Mucosa of descending colon (tissue), 3 donors: Measurements from ENCODE around the gene CDK14. TPM values are rescaled to one million over a fixed set of nuclear protein-coding genes. Genes with fewer than 3 reads are reported as not detected.
"Not testable (repeated sequence)": the region's sequence is repeated elsewhere in the genome, so short reads cannot be mapped to it uniquely, and the experiment has no call there.

Source experiments
- ATAC-seq: fragments of 200-7000 bp; cut with Tn5 transposase; one replicate; pipeline ENCODE4 v1.9.1; 2020; ENCODE audit warnings: mild to moderate bottlenecking, moderate library complexity
- DNase-seq, 3 donors: peaks; one replicate each; pipeline ENCODE4 v3.0.0-alpha.2; 2020
- H3K36me3 ChIP-seq: fragments of 200-600 bp; one replicate; pipeline ENCODE4 v1.8.0; 2021; ENCODE audit warnings: low read depth, mild to moderate bottlenecking
- H3K4me1 ChIP-seq: fragments of 200-600 bp; one replicate; pipeline ENCODE4 v1.8.0; 2021; ENCODE audit warnings: low read depth, mild to moderate bottlenecking
- H3K4me3 ChIP-seq: fragments of 200-600 bp; one replicate; pipeline ENCODE4 v1.8.0; 2021; ENCODE audit warnings: mild to moderate bottlenecking
- H3K9me3 ChIP-seq: fragments of 200-600 bp; one replicate; pipeline ENCODE4 v1.8.0; 2021; ENCODE audit warnings: mild to moderate bottlenecking
- intact Hi-C, 2 donors: fragments of 100-400 bp; cut with DNase I in 1 of 2; cut with micrococcal nuclease in 1 of 2; formaldehyde crosslinking; loops; one replicate each; pipeline versions ENCODE4 v1.11.0 to v1.11.1; 2022; cut with DNase I, micrococcal nuclease
- total RNA-seq, 3 donors: library from RNA; stranded (reverse); fragmentation: NEBNext Ultra II Directional in 2 of 3; extraction: Animal tissue kit (Norgen Biotek cat#: 25700) in 2 of 3; gene quantifications; one replicate each; pipeline versions ENCODE4 v1.2.1 to v1.2.4, GENCODE V29; 2021 to 2023
- TF ChIP-seq, protein P1 (sequence below): fragments of 200-600 bp; IDR thresholded peaks from one replicate; pipeline ENCODE4 v1.8.0; 2022; ENCODE audit warnings: antibody characterized with exemption, mild to moderate bottlenecking
- donor health status: DM: no; HTN: no; CAD: no; lungs with moderate emphysema.
- donor health status: DM: no; HTN: no; CAD: no.
- donor health status: DM: no; HTN: yes; CAD: no.

Gene CDK14
- total RNA-seq, 3 donors from 2014 or later, result 5.4 to 24.4 (median 5.6) TPM

DNA sequence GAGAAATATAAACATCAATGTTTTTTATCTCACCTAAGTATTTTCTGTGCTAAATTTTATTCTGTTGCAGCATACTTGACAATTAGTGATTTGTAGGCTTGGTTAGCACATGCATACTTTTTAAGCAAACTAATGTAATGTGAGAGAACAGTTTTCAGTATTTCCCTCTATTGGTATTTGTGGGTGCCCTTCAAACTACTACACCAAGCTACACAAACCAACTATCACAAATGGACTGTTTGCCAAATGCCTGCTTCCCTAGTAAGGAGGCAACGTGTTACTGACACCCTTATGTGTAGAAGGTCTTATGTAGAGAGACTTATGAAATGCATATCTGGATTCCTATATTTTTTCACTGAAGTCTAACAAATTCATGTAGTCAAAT, 569.7 kb downstream of the CDK14 start:
- Histone ChIP-seq H3K4me1 (no peaks in the 10 kb centered on the region), H3K9me3 (no peaks in the 10 kb centered on the region), H3K4me3 (no peak overlapping the region), H3K36me3 (no peaks in the 10 kb centered on the region)
- TF ChIP-seq, protein P1, sequence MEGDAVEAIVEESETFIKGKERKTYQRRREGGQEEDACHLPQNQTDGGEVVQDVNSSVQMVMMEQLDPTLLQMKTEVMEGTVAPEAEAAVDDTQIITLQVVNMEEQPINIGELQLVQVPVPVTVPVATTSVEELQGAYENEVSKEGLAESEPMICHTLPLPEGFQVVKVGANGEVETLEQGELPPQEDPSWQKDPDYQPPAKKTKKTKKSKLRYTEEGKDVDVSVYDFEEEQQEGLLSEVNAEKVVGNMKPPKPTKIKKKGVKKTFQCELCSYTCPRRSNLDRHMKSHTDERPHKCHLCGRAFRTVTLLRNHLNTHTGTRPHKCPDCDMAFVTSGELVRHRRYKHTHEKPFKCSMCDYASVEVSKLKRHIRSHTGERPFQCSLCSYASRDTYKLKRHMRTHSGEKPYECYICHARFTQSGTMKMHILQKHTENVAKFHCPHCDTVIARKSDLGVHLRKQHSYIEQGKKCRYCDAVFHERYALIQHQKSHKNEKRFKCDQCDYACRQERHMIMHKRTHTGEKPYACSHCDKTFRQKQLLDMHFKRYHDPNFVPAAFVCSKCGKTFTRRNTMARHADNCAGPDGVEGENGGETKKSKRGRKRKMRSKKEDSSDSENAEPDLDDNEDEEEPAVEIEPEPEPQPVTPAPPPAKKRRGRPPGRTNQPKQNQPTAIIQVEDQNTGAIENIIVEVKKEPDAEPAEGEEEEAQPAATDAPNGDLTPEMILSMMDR, result no peak
- intact Hi-C loops, result no loop called here
- DNase-seq (no peak), ATAC-seq (no peak)

DNA sequence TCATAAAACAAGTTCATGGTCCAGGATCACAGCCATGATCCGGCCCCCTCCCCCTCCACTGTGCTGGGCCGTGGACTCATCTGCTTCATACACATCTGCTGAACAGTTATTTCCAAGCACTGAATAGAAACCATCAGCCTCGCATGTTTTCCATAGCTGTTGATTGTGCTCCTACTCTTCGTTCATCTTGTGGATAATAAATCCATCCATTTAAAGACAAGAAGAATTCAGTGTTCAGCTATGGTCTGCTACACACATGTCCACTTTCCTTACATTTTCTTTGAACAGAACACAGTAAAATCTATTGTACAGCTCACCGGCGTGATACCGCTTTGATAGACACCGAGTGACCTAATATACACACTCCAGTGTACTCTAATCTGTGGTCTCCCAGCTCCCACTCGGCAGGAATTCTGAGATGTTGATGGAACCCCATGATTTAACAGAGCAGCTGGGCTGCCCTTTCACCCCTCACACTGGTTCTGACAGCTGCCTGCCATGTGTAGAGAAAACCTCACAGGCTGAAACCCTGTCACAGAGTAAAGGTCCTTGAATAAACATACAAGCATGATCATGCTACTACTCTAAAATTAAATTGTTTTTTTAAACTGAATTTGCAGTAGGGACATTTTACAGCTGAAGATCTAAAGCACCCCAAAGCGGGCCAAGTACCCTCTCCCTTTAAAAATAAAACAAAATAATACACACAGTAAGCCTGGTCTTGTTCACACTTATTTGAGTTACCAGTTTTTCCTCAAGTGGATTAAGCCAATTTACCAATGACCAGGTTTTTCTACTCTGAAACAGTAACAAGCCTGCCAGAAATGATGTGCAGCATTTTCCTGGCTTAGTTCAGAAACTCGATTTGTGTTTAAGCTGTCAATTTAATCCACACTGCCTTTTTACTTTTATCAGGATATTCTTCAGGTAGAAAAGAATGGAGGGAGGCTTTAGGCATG, 573.0 kb downstream of the CDK14 start:
- H3K4me1 ChIP-seq, result no peaks in the 10 kb centered on the region
- TF ChIP-seq, protein P1, result no peak
- DNase-seq (no peak), ATAC-seq (no peak)
- no peaks in the 10 kb centered on the region for H3K36me3 ChIP-seq
- intact Hi-C loops, result no loop called here
- H3K4me3 ChIP-seq, result no peak overlapping the region
- no peaks in the 10 kb centered on the region for H3K9me3 ChIP-seq

DNA sequence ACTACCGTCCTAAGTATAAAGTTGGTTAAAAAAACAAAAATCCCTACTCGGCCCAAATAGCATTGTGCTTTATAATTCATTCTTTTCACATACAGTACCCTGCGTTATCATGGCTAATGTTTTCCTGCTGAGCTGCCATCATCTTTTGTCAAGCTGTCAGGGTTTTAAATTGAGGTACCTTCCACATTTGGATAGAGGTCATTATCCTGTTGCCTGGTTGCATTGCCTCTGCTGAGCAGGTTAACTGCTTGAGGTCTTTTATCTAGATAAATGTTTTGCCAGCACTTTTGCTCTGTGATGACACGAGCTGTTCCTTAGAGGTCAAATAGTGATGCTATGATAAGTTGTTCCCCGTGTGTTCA, 573.7 kb downstream of the CDK14 start:
- Histone ChIP-seq H3K9me3 (no peaks in the 10 kb centered on the region), H3K36me3 (no peaks in the 10 kb centered on the region), H3K4me1 (no peaks in the 10 kb centered on the region), H3K4me3 (no peak overlapping the region)
- no peak for DNase-seq
- no peak for ATAC-seq
- intact Hi-C loops, result no loop called here
- TF ChIP-seq, protein P1, result no peak

DNA sequence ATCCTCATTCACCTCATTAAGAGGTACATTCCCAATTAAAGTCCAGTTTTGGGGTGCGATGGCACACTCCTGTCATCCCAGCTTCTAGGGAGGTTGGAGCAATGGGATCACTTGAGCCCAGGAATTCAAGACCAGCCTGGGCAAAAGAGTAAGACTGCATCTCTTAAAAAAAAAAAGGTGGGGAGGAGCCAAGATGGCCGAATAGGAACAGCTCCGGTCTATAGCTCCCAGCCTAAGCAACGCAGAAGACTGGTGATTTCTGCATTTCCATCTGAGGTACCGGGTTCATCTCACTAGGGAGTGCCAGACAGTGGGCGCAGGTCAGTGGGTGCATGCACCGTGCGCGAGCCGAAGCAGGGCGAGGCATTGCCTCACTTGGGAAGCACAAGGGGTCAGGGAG, 577.1 kb downstream of the CDK14 start:
- H3K4me1 ChIP-seq, intact Hi-C loops, H3K9me3 ChIP-seq, DNase-seq, H3K36me3 ChIP-seq, H3K4me3 ChIP-seq, ATAC-seq: not testable (repeated sequence)

DNA sequence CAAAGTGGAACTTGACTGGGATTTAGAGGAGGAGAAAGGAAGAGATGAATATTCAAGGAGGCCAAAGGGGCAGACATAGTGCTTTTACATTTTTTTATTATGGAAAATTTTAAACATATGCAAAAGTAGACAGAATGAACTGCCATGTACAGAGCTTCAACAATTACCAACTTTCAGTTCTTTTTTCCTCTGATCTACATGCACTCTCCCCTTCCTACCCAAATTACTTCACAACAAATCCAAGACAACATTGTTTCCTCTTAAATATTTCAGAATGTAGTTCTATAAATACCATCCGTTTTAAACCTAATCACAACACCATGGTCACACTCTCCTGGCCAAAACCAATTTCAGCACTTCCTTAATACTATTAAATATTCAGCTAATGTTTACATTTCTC, 584.6 kb downstream of the CDK14 start:
- DNase-seq (no peak), ATAC-seq (no peak)
- no peaks in the 10 kb centered on the region for H3K4me1 ChIP-seq
- no peak overlapping the region for H3K4me3 ChIP-seq
- no peaks in the 10 kb centered on the region for H3K9me3 ChIP-seq
- TF ChIP-seq, protein P1, result no peak
- intact Hi-C loops, result no loop called here
- H3K36me3 ChIP-seq, result no peaks in the 10 kb centered on the region

DNA sequence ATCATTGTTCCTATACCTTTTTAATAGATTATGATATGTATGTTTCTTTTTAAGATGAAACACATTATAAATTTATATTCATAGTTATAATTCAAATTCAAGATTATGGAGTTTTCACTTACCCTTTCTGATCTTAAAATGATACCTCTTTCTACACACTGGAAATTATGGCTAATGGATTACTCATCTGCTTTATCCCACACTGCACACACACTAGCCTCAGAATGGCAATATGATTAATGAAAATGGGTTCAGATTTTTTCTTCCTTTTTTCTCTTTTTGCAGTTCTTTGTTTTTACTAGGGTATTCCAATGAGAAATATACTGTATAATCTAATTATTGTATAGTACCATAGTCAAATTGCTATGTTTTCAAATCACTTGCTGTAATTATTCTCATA, 585.8 kb downstream of the CDK14 start:
- Histone ChIP-seq H3K4me3 (no peak overlapping the region), H3K4me1 (no peaks in the 10 kb centered on the region), H3K9me3 (no peaks in the 10 kb centered on the region), H3K36me3 (no peaks in the 10 kb centered on the region)
- intact Hi-C loops, result no loop called here
- TF ChIP-seq, protein P1, result no peak
- DNase-seq (no peak), ATAC-seq (no peak)
